IPS-15b (cell line): ENCODE measurements around the gene RNF126.
A peak's percentile ranks its signal among the peaks of the same experiment; 100 is the strongest.

Experiments used
- H3K27me3 ChIP-seq: one replicate; pipeline ENCODE4 v1.6.1; 2013; ENCODE audit warnings: low read length; ENCODE audit not compliant: control insufficient read depth, insufficient read depth
- H3K36me3 ChIP-seq: one replicate; pipeline ENCODE4 v1.6.1; 2013; ENCODE audit warnings: low read length; ENCODE audit not compliant: control insufficient read depth, insufficient read depth
- H3K4me1 ChIP-seq: one replicate; pipeline ENCODE4 v1.6.1; 2013; ENCODE audit warnings: mild to moderate bottlenecking, low read length; ENCODE audit not compliant: control insufficient read depth, insufficient read depth
- H3K4me3 ChIP-seq: one replicate; pipeline ENCODE4 v1.5.1; 2013; ENCODE audit warnings: low read depth, low read length
- H3K9ac ChIP-seq: one replicate; pipeline ENCODE4 v1.6.1; 2013; ENCODE audit warnings: low read depth, mild to moderate bottlenecking, low read length
- H3K9me3 ChIP-seq: one replicate; pipeline ENCODE4 v1.6.1; 2013; ENCODE audit warnings: mild to moderate bottlenecking, low read length; ENCODE audit not compliant: control insufficient read depth, insufficient read depth

Gene RNF126

GRCh38 chr19:657611-658010 lies 5.4 kb downstream of the RNF126 start:
- no peak overlapping the region for H3K9ac ChIP-seq
- H3K9me3 ChIP-seq, result no peaks in the 10 kb centered on the region
- H3K4me1 ChIP-seq, result no peaks in the 10 kb centered on the region
- no peak overlapping the region for H3K4me3 ChIP-seq
- no peaks in the 10 kb centered on the region for H3K27me3 ChIP-seq
- H3K36me3 ChIP-seq, result peaks cover 32% of the 10 kb centered on the region

GRCh38 chr19:656751-657559 lies 6.1 kb downstream of the RNF126 start:
- peaks cover 38% of the 10 kb centered on the region for H3K36me3 ChIP-seq
- no peaks in the 10 kb centered on the region for H3K27me3 ChIP-seq
- H3K9ac ChIP-seq, result no peak overlapping the region
- H3K4me1 ChIP-seq, result no peaks in the 10 kb centered on the region
- H3K9me3 ChIP-seq, result no peaks in the 10 kb centered on the region
- no peak overlapping the region for H3K4me3 ChIP-seq

GRCh38 chr19:655691-656090 lies 7.3 kb downstream of the RNF126 start:
- no peak overlapping the region for H3K4me3 ChIP-seq
- H3K4me1 ChIP-seq, result no peaks in the 10 kb centered on the region
- peak overlapping the region; percentile 41 for H3K9ac ChIP-seq
- peaks cover 45% of the 10 kb centered on the region for H3K36me3 ChIP-seq
- no peaks in the 10 kb centered on the region for H3K9me3 ChIP-seq
- no peaks in the 10 kb centered on the region for H3K27me3 ChIP-seq

GRCh38 chr19:653425-653824 lies 9.6 kb downstream of the RNF126 start:
- Histone ChIP-seq H3K9ac (no peak overlapping the region), H3K27me3 (no peaks in the 10 kb centered on the region), H3K36me3 (peaks cover 46% of the 10 kb centered on the region), H3K9me3 (no peaks in the 10 kb centered on the region), H3K4me1 (no peaks in the 10 kb centered on the region), H3K4me3 (no peak overlapping the region)

GRCh38 chr19:652467-653389 lies 10.3 kb downstream of the RNF126 start:
- Histone ChIP-seq H3K27me3 (no peaks in the 10 kb centered on the region), H3K9ac (no peak overlapping the region), H3K36me3 (peaks cover 50% of the 10 kb centered on the region), H3K4me1 (no peaks in the 10 kb centered on the region), H3K4me3 (no peak overlapping the region), H3K9me3 (no peaks in the 10 kb centered on the region)

GRCh38 chr19:651991-652390 lies 11.0 kb downstream of the RNF126 start:
- Histone ChIP-seq H3K36me3 (peaks cover 56% of the 10 kb centered on the region), H3K9ac (no peak overlapping the region), H3K9me3 (no peaks in the 10 kb centered on the region), H3K27me3 (no peaks in the 10 kb centered on the region), H3K4me1 (no peaks in the 10 kb centered on the region), H3K4me3 (no peak overlapping the region)

- no peak overlapping the region for H3K4me3 ChIP-seq
- H3K9ac ChIP-seq, result no peak overlapping the region
- H3K27me3 ChIP-seq, result no peaks in the 10 kb centered on the region
- H3K4me1 ChIP-seq, result no peaks in the 10 kb centered on the region
- no peaks in the 10 kb centered on the region for H3K9me3 ChIP-seq
- peaks cover 60% of the 10 kb centered on the region for H3K36me3 ChIP-seq
Measured at GRCh38 chr19:651114-651818, 11.7 kb downstream of the RNF126 start.

- Histone ChIP-seq H3K27me3 (no peaks in the 10 kb centered on the region), H3K9ac (no peak overlapping the region), H3K36me3 (peaks cover 63% of the 10 kb centered on the region), H3K4me3 (no peak overlapping the region), H3K9me3 (no peaks in the 10 kb centered on the region), H3K4me1 (no peaks in the 10 kb centered on the region)
Measured at GRCh38 chr19:650121-650520, 12.9 kb downstream of the RNF126 start.

GRCh38 chr19:648904-649801 lies 13.9 kb downstream of the RNF126 start:
- Histone ChIP-seq H3K9me3 (no peaks in the 10 kb centered on the region), H3K4me1 (no peaks in the 10 kb centered on the region), H3K4me3 (no peak overlapping the region), H3K36me3 (peaks cover 67% of the 10 kb centered on the region), H3K9ac (no peak overlapping the region), H3K27me3 (no peaks in the 10 kb centered on the region)

- Histone ChIP-seq H3K9ac (no peak overlapping the region), H3K4me3 (no peak overlapping the region), H3K36me3 (peaks cover 62% of the 10 kb centered on the region), H3K9me3 (no peaks in the 10 kb centered on the region), H3K27me3 (no peaks in the 10 kb centered on the region), H3K4me1 (no peaks in the 10 kb centered on the region)
Measured at GRCh38 chr19:648305-648704, 14.7 kb downstream of the RNF126 start.
